Choroid plexus epithelial cell (primary cell): Measurements from ENCODE around the gene GRIK2.
A peak's percentile ranks its signal among the peaks of the same experiment; 100 is the strongest.

ENCODE experiments used
- DNase-seq: peaks from one replicate; pipeline ENCODE4 v3.0.0-alpha.2; 2010; ENCODE audit warnings: low read depth
- H3K4me3 ChIP-seq: 2 replicates; pipeline ENCODE4 v1.5.1; 2011; ENCODE audit warnings: low read depth, mild to moderate bottlenecking, control low read depth, low read length, moderate library complexity
- CTCF ChIP-seq: conservative IDR thresholded peaks from 2 replicates; pipeline ENCODE4 v1.5.1; 2011; ENCODE audit warnings: low read depth, mild to moderate bottlenecking, control low read depth, inconsistent platforms, low read length, moderate library complexity

GRIK2 gene

DNA sequence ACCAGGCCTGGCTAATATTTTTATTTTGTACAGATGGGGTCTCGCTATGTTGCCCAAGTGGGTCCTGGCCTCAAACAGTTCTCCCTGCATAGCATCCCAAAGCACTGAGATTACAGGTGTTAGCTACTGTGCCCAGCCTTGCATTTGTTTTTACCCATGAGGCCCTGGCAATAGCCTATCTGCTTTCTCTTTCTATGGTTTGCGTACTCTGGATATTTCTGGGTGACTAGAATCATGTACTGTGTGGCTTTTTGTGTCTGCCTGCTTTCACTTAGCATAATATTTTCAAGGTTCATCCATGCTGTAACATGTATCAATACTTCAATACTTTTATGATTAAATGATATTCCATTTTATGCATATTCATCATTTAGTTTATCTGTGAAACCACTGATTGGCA, 451.7 kb downstream of the GRIK2 start:
- H3K4me3 ChIP-seq: no peak overlapping the region
- no peak for TF ChIP-seq CTCF
- DNase-seq: no peak

DNA sequence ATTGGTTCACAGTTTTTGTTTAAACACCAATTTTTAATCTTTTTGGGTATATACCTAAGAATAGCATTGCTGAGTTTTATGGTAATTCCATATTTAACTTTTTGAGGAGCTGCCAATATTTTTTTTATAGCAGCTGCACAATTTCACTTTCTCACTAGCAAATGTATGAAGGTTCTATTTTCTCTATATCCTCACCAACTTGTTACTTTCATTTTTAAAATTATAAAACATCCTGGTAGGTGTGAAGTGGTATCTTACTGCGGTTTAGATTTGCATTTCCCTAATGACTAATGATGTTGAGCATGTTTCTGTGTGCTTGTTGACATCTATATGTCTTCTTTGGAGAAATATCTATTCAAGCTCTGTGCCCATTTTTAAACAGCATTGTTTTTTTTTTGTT, 452.1 kb downstream of the GRIK2 start:
- no peak overlapping the region for H3K4me3 ChIP-seq
- DNase-seq: no peak
- no peak for TF ChIP-seq CTCF

DNA sequence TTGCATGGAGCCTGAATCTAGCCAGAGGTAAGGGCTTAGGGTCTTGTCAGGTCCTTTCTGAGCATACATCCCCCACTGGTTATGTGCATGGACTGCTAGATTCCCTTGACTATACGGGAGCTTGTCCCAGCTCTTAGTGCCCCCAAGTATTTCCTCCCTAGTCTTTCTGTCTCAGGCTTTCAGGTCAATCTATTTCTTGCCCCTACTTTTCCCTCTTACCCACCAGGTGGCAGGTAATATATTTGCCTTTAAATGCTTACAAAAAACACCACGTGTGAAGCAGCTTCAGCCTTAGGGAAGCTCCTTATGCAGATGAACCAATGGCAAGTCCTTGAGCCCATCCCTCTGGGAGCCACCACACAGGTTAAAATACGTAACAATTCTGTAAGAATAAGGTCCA, 454.2 kb downstream of the GRIK2 start:
- DNase-seq: no peak
- H3K4me3 ChIP-seq: no peak overlapping the region
- TF ChIP-seq CTCF: no peak

DNA sequence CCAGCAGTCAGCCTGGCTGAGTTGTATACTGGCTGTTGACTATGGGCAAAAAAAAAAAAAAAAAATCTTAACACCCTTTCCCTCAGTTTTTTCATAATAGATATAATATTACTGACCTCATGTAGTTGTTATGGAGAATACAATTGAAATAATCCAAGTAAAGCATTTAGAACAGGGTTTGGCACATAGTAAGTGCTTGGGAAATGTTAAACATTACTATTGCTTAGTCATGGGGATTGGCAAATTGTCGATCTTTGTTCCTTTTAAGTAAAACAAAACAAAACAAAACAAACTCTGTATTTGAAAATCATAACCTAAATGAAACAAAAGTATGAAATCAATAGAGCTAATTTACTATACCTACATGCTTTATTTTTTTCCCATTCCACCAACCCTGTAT, 458.4 kb downstream of the GRIK2 start:
- DNase-seq: peak; percentile 9
- no peak for TF ChIP-seq CTCF
- no peak overlapping the region for H3K4me3 ChIP-seq

- no peak for TF ChIP-seq CTCF
- no peak for DNase-seq
- no peak overlapping the region for H3K4me3 ChIP-seq
Measured at GRCh38 chr6:101853231-101854085, 459.9 kb downstream of the GRIK2 start.

GRCh38 chr6:101876431-101876830, 482.9 kb downstream of the GRIK2 start:
- peak; percentile 5 for DNase-seq
- no peak overlapping the region for H3K4me3 ChIP-seq
- no peak for TF ChIP-seq CTCF
